HL-60 (cell line): Measurements from ENCODE around the gene CUL4A.

Source experiments
- DNase-seq, 2 experiments: peaks; one replicate each; pipeline ENCODE4 v3.0.0-alpha.2; 2010 to 2020; ENCODE audit warnings: low read depth in 1 of 2, low spot score in 1 of 2
- H3K27ac ChIP-seq: fragments of 250-450 bp; sonication (Bioruptor Pico); replicated peaks from 2 replicates; pipeline ENCODE4 v1.5.1; 2020; ENCODE audit warnings: mild to moderate bottlenecking, moderate library complexity
- H3K27me3 ChIP-seq: fragments of 250-450 bp; sonication (Bioruptor Pico); 2 replicates; pipeline ENCODE4 v1.5.1; 2021; ENCODE audit warnings: mild to moderate bottlenecking, moderate library complexity; ENCODE audit not compliant: insufficient read depth, poor library complexity, severe bottlenecking
- H3K4me3 ChIP-seq: replicated peaks from 2 replicates; pipeline ENCODE4 v1.5.1; 2011; ENCODE audit warnings: mild to moderate bottlenecking, control low read depth, low read length; ENCODE audit not compliant: insufficient read depth
- GABPA ChIP-seq: IDR thresholded peaks from 2 replicates; pipeline ENCODE4 v1.6.1; 2012; ENCODE audit warnings: low read depth
- POLR2AphosphoS5 ChIP-seq: IDR thresholded peaks from 2 replicates; pipeline ENCODE4 v1.6.1; 2012; ENCODE audit warnings: low read depth
- SPI1 ChIP-seq: IDR thresholded peaks from 2 replicates; pipeline ENCODE4 v1.6.1; 2012; ENCODE audit warnings: low read depth, mild to moderate bottlenecking, borderline replicate concordance
- TF ChIP-seq, protein P1 (sequence below): IDR thresholded peaks from one replicate; pipeline ENCODE4 v1.5.1; 2011; ENCODE audit warnings: low read length, control low read depth, inconsistent platforms; ENCODE audit not compliant: insufficient read depth
- TF ChIP-seq, protein P2 (sequence below): IDR thresholded peaks from 2 replicates; pipeline ENCODE4 v1.6.1; 2012; ENCODE audit warnings: low read depth; ENCODE audit not compliant: insufficient replicate concordance

The CUL4A gene

DNA sequence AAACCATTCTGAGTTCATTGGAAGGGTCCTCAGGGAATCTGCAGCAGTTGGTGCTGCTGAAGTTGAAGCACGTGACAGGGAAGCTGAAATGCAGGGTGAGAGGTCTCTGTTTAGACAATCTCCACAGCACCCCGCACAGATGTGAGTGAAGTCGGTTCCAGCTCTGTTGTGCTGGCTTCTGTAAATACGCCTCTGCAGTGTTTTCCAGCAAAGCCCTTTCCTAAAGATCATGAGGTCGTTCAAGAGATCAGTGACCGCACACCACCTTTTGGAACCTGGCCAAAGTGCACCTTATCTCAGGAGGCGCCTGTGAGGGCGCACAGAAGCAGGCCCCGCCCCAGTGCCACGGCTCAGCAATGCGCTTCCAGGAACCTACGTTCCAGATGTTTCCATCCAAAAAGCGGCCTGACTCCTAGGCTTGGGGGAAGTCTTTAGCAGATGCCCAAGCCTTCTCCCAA is 10.8 kb downstream of the CUL4A start:
- no peak for DNase-seq
- no peak overlapping the region for H3K4me3 ChIP-seq
- no peak overlapping the region for H3K27ac ChIP-seq
- H3K27me3 ChIP-seq: no peaks in the 10 kb centered on the region
- TF ChIP-seq SPI1 (no peak), GABPA (no peak), POLR2AphosphoS5 (no peak)
- TF ChIP-seq, protein P1, sequence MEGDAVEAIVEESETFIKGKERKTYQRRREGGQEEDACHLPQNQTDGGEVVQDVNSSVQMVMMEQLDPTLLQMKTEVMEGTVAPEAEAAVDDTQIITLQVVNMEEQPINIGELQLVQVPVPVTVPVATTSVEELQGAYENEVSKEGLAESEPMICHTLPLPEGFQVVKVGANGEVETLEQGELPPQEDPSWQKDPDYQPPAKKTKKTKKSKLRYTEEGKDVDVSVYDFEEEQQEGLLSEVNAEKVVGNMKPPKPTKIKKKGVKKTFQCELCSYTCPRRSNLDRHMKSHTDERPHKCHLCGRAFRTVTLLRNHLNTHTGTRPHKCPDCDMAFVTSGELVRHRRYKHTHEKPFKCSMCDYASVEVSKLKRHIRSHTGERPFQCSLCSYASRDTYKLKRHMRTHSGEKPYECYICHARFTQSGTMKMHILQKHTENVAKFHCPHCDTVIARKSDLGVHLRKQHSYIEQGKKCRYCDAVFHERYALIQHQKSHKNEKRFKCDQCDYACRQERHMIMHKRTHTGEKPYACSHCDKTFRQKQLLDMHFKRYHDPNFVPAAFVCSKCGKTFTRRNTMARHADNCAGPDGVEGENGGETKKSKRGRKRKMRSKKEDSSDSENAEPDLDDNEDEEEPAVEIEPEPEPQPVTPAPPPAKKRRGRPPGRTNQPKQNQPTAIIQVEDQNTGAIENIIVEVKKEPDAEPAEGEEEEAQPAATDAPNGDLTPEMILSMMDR: no peak
- TF ChIP-seq, protein P2, sequence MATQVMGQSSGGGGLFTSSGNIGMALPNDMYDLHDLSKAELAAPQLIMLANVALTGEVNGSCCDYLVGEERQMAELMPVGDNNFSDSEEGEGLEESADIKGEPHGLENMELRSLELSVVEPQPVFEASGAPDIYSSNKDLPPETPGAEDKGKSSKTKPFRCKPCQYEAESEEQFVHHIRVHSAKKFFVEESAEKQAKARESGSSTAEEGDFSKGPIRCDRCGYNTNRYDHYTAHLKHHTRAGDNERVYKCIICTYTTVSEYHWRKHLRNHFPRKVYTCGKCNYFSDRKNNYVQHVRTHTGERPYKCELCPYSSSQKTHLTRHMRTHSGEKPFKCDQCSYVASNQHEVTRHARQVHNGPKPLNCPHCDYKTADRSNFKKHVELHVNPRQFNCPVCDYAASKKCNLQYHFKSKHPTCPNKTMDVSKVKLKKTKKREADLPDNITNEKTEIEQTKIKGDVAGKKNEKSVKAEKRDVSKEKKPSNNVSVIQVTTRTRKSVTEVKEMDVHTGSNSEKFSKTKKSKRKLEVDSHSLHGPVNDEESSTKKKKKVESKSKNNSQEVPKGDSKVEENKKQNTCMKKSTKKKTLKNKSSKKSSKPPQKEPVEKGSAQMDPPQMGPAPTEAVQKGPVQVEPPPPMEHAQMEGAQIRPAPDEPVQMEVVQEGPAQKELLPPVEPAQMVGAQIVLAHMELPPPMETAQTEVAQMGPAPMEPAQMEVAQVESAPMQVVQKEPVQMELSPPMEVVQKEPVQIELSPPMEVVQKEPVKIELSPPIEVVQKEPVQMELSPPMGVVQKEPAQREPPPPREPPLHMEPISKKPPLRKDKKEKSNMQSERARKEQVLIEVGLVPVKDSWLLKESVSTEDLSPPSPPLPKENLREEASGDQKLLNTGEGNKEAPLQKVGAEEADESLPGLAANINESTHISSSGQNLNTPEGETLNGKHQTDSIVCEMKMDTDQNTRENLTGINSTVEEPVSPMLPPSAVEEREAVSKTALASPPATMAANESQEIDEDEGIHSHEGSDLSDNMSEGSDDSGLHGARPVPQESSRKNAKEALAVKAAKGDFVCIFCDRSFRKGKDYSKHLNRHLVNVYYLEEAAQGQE: no peak

DNA sequence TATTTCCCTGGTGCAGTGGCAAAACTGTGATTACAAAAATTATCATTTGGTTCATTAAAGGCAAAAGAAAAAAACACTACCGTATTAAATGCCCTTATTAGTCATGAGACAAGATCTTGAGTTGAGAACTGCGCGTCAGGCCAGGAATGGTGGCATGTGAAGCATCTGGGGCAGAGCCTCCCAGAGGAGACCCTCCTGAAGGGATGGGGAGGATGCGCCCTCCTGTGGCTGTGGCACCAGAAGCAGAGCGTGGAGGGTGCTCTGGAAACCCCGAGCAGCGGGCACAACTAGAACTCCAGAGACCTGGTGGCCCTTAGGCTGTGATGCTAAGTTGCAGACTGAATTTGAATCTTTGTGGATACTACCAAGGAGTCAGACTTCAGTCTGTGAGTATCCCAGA is 11.5 kb downstream of the CUL4A start:
- Histone ChIP-seq H3K27me3 (no peaks in the 10 kb centered on the region), H3K27ac (no peak overlapping the region), H3K4me3 (no peak overlapping the region)
- no peak for DNase-seq
- TF ChIP-seq, protein P2: no peak

DNA sequence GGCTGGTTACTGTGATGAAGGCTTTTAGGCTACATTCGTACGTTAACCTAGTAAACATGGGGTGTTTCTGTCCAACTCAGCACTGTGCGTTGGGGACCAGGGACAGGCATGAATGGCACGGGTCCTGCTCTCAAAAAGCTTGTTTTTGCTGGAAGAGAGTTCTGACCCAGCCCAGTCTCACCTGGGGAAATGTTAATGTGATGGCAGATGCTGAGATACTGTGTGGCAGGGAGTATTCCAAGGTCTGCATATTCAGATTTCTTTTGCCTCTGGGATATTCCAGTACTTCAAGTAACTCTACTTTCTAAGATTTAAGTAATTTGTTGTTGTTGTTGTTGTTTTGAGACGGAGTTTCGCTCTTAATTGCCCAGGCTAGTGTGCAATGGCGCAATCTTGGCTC is 13.7 kb downstream of the CUL4A start:
- Histone ChIP-seq H3K27me3 (no peaks in the 10 kb centered on the region), H3K4me3 (no peak overlapping the region), H3K27ac (no peak overlapping the region)
- TF ChIP-seq GABPA (no peak), SPI1 (no peak), POLR2AphosphoS5 (no peak)
- TF ChIP-seq, protein P1: no peak
- TF ChIP-seq, protein P2: no peak
- DNase-seq: no peak

DNA sequence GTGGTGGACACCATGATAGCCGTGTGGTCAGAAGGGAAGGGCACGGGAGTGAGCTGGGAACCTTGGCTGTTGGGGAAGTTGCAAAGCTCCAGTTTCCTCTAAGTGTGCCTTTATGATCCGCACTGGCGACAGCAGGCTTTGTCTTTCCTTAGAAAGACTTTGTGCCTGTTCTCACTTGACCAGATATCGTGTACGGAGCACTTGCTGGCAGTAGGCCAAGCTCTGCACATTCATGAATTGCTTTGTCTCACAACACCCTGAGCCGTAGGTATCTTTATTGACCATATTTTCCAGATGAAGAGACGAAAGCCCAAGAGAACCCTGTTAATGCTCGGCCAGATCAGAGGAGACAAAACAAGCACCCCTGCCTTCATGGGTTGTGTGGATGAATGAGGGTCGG is 15.1 kb downstream of the CUL4A start:
- Histone ChIP-seq H3K4me3 (no peak overlapping the region), H3K27me3 (no peaks in the 10 kb centered on the region)
- TF ChIP-seq, protein P1: no peak
- TF ChIP-seq POLR2AphosphoS5 (no peak), SPI1 (no peak), GABPA (no peak)
- TF ChIP-seq, protein P2: no peak

More for the DNA sequence above, 15.1 kb downstream of the CUL4A start:
- DNase-seq: no peak
- no peak overlapping the region for H3K27ac ChIP-seq
